GM19238 (cell line): ENCODE results near the gene SPOCK2.
A peak's percentile ranks its signal among the peaks of the same experiment; 100 is the strongest.

ENCODE experiments used
- DNase-seq: peaks from one replicate; pipeline ENCODE4 v3.0.0; 2011; ENCODE audit warnings: low spot score; ENCODE audit not compliant: insufficient read length

Gene SPOCK2

GRCh38 chr10:72088889-72089575 is 681 bp upstream of the SPOCK2 start:
- no peak for DNase-seq

- DNase-seq, result no peak
Observed at GRCh38 chr10:72087392-72087968, 871 bp downstream of the SPOCK2 start.

DNA sequence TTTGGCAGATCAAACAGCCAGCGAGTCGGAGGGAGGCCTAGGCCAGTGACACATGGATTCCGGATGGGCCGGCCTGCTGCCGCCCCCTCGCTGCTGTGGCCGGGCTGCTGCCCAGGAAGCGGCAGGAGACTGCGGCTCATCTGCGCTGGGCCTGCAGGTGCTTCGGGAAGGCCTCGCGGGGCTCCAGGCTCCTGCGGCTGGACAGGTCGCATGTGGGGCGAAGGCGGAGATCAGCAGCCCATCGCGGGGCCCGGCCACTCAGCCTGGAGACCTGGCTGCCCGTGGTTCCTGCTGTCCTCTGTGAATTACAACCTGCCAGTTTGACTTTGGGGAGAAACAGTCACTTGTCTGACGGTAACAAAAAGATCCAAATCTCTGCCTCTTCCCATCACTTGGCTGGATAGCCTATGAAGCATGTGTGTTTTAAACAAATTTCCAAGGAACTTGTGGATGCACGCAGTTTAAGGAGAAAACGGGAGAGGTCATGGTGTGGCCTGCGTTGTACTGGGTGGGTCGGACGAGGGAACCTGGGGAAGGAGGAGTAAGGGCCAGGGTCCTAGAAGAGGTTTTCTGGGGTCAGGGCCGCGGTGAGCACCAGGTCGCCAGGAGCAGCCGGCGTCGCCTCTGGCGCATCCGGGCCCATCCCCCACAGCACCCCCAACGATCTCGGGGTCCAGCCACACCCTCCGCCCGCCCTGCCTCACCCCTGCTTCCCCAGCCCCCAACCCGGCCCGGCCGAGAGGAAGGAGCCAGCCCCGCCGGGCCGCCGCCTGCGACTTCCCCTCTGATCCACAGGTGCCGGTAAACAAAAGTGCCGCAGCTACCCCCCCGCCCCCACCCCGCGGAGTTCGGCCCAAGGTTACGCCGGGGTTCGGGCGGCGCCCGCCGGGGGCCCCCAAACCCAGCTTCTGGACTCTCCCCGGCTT is 1.6 kb downstream of the SPOCK2 start:
- peak; percentile 46 for DNase-seq

DNA sequence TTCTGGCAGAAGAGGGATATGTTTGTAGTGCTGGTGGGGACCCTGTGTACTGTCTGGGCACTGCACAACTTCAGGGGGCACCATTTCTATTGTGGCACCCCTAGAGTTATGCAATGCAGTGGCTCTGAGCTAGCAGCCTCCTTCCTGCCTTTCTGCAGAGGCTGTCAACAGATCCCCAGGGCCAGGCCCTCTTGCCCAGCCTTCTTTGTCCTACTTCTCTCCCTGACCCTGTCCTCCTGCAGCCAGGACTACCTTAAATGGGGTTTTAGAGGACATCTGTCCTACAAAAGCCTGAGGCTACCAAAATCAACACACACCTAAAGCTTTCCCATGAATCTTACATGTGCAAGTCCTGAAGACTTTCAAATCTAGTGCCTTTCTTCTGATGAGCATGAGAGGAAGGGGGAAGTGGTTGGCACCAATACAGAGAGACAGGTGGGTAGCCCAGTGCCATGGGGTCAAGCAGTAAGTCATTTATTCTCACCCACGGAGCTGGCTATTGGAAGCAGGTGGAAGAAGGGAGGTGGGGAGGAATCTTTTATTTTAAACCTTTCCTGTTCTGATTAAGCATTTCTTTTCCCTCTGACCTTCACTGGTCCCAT is 2.4 kb downstream of the SPOCK2 start:
- no peak for DNase-seq

GRCh38 chr10:72085166-72085565 is 3.2 kb downstream of the SPOCK2 start:
- no peak for DNase-seq

DNA sequence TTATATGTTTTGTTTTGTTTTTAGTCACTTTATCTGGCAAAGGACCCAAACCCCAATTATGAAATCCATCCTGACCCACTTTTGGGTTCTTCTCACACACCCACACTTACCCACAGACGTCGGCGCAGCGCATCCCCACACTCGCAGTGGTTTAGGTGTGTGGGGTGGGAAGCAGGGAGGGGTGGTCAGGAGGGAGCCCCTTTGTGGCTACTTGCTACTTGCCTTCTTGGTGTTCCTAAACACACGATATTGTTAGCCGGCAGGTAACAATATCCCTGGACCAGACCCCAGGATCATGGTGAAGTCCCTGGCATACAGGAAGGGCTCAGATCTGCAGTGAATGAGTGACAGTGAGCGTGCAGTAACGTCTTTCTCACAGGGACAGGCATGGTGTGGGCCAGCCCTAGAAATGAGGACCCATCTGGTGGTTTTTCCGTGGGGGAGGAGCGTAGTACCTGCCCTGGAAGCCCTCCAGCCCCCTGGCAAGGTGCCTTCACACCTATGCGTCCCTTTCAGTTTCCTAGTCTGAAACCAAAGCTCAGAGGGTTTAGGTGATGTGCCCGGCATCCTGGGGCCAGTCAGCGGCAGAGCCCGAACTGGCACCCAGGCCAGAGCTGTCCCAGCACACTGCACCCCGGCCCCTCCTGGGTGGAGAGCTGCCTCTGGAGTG is 4.4 kb downstream of the SPOCK2 start:
- no peak for DNase-seq

- DNase-seq, result no peak
Observed at GRCh38 chr10:72082856-72083789, 5.2 kb downstream of the SPOCK2 start.

DNA sequence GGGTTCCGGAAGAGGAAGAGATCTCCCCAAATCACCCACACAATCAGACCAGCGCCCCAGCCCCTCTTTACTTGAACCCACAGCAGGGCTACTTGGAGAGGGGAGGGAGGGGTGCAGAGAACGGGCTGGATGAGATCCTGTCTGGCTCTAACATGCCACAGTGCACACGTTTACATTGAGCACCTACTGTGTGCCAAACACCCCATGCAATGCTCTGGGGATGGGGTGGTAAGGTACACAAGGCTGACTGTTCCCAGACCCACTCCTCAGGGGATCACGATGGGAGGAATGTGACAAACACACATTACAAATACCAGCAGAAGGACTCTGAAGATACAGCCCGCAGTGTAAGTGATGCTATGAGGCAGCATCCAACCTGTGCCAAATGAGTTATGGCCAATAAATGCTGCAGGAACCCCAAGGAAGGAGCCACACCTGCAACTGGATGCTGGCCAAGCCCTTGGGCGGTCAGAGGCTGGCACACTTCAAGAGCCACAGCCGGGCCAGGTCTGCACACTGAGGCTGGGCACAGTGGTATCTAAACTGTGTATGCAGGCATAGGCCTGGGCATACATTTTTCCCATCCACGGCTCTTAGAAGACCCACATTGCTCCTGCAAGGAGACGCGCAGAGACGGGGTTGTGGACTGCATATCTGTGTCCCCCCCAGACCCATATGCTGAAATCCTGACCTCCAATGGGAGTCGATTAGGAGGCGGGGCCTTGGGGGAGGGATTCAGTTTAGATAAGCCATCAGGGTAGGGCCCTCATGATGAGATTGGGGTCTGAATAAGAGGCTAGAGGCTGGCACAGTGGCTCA is 6.4 kb downstream of the SPOCK2 start:
- DNase-seq, result no peak

DNA sequence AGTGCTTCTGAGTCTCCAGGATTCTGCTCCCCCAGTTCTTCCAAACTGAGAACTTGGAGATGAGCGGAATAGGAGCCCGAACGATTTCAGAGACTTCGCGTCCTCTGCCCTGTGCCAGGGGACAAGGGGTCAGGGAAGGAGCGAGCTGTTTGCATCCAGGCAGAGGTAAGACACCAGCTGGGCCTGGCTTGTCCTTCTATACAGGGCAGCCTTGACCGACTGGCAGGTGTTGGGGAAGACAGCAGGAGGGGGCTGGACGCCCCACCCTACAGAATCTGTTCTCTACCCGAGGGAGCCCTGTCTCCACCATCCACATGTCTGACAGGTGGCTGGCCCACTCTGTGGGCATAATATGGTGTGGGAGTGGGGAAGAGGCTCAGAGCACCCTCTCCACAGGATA is 7.1 kb downstream of the SPOCK2 start:
- no peak for DNase-seq

GRCh38 chr10:72080042-72080975 is 8.0 kb downstream of the SPOCK2 start:
- no peak for DNase-seq

- DNase-seq, result no peak
Observed at GRCh38 chr10:72079356-72079755, 9.0 kb downstream of the SPOCK2 start.

GRCh38 chr10:72077275-72077990 is 10.9 kb downstream of the SPOCK2 start:
- DNase-seq, result no peak

DNA sequence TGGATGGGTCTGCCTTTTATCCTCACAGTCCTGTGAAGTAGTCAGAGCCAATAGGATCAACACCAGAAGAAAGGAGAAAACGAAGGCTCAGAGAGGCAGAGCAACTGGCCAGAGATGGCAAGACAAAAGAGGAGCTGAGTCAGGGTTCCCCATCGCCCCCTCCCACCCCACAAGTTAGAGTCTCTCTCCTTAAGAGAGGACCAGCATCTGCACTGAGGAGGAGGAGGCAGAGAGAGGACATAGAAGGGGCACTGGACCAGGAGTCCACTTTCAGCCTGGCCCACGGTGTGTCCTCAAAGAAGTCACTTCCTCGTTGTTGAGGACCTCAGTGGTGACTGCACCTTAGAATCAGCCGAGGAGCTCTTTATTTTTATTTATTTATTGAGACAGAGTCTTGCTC is 11.6 kb downstream of the SPOCK2 start:
- DNase-seq, result no peak

DNA sequence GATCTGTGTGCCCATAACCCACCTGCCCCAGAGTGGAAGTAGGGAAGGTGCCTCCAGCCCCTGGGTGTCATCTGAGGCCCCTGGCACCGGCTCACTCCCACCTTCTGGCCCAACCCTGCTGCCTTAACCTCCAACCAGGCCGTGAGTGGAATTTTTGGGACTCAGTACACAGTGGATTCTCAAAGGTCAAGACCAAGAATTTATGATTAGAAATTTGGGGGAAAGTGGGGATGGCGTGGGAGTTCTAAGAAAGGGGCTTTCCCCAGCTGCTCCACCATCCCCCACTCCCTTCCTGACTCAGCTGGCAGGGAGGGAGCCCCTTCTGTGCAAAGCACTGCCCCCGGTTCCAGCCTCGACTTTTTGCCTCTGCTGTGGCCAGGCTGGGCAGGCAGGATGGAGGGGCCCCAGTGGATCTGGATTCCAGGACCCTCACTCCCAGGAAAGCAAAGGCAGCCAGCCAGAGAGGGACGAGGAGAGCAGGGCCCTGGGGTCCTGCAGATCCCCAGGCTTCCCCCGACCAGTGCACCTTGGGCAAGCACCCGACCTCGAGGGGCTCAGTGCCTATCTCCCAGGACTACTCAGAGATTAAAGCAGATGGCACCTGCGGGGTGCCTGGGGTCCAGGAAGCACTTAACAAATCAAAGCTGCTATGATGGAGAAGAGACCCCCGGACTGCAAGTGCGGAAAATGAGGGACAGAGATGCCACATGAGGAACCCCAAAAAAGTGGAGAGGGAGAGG is 12.8 kb downstream of the SPOCK2 start:
- no peak for DNase-seq

GRCh38 chr10:72074574-72075375 is 13.6 kb downstream of the SPOCK2 start:
- DNase-seq, result no peak
